Hepatic stellate cell (primary cell): ENCODE measurements around the gene CHRNA4.
"Not testable (repeated sequence)": the region's sequence is repeated elsewhere in the genome, so short reads cannot be mapped to it uniquely, and the experiment has no call there.

Experiments
- DNase-seq: peaks from one replicate; pipeline ENCODE4 v3.0.0; 2011; ENCODE audit warnings: low spot score

Gene CHRNA4

GRCh38 chr20:63397946-63398450, 36.8 kb upstream of the CHRNA4 start:
- no peak for DNase-seq

GRCh38 chr20:63397155-63397843, 36.1 kb upstream of the CHRNA4 start:
- DNase-seq = no peak

GRCh38 chr20:63396300-63396699, 35.2 kb upstream of the CHRNA4 start:
- no peak for DNase-seq

GRCh38 chr20:63395723-63396122, 34.6 kb upstream of the CHRNA4 start:
- no peak for DNase-seq

GRCh38 chr20:63394920-63395455, 33.8 kb upstream of the CHRNA4 start:
- no peak for DNase-seq

- no peak for DNase-seq
Measured at GRCh38 chr20:63394069-63394919, 33.1 kb upstream of the CHRNA4 start.

GRCh38 chr20:63393566-63393965, 32.4 kb upstream of the CHRNA4 start:
- no peak for DNase-seq

GRCh38 chr20:63392465-63393365, 31.6 kb upstream of the CHRNA4 start:
- no peak for DNase-seq

GRCh38 chr20:63387917-63388316, 26.8 kb upstream of the CHRNA4 start:
- no peak for DNase-seq

GRCh38 chr20:63387393-63387792, 26.2 kb upstream of the CHRNA4 start:
- no peak for DNase-seq

GRCh38 chr20:63386491-63386890, 25.3 kb upstream of the CHRNA4 start:
- no peak for DNase-seq

GRCh38 chr20:63385819-63386218, 24.7 kb upstream of the CHRNA4 start:
- no peak for DNase-seq

GRCh38 chr20:63384336-63384735, 23.2 kb upstream of the CHRNA4 start:
- no peak for DNase-seq

- DNase-seq = no peak
Measured at GRCh38 chr20:63383556-63383955, 22.4 kb upstream of the CHRNA4 start.

GRCh38 chr20:63382551-63383300, 21.6 kb upstream of the CHRNA4 start:
- DNase-seq = no peak

- peak; percentile 67 for DNase-seq
Measured at GRCh38 chr20:63381781-63382431, 20.8 kb upstream of the CHRNA4 start.

- no peak for DNase-seq
Measured at GRCh38 chr20:63380346-63380870, 19.3 kb upstream of the CHRNA4 start.

- DNase-seq = not testable (repeated sequence)
Measured at GRCh38 chr20:63379872-63380271, 18.7 kb upstream of the CHRNA4 start.

- DNase-seq = no peak
Measured at GRCh38 chr20:63379296-63379695, 18.1 kb upstream of the CHRNA4 start.

- no peak for DNase-seq
Measured at GRCh38 chr20:63378626-63379025, 17.5 kb upstream of the CHRNA4 start.
